ENCODE measurements around the gene NOTCH3. TPM values are rescaled to one million over a fixed set of nuclear protein-coding genes. Genes with fewer than 3 reads are reported as not detected.

NOTCH3 gene
- total and polyA plus RNA-seq, 2 of the 8 experiments (the other 6 are each of a cell fraction or from before 2014, with no cell fraction given): 37.5 to 107 TPM

DNA sequence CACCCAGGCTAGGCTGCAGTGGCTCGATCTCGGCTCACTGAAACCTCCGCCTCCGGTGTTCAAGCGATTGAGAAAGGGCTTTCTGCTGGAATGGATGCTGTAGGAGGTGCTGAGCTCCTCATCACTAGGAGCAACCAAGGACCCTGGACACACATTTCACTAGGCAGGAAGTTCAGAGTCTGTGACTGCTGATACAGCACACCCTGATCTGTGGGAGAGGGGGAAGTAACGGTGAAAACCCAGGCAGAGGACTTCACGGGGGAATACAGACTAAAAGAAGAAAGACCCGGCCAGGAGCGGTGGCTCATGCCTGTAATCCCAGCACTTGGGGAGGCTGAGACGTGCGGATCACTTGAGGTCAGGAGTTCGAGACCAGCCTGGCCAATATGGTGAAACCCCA is 11.9 kb upstream of the NOTCH3 start:
- Histone ChIP-seq H3K4me1 (replicated peaks in 1 of 4; ENCODE audit: control insufficient read depth in 3 of 4, insufficient read depth in 4 of 4, low read length in 3 of 4) (no peaks in the 10 kb centered on the region), H3K79me2 (ENCODE audit: control insufficient read depth in 1 of 2, insufficient read depth in 2 of 2, low read length in 2 of 2) (no peaks in the 10 kb centered on the region), H3K14ac (ENCODE audit: insufficient read length) (no peak overlapping the region), H2AFZ (ENCODE audit: low read length) (no peak overlapping the region), H2BK12ac (ENCODE audit: low read depth, low read length) (no peak overlapping the region), H3K36me3 (ENCODE audit: control insufficient read depth in 2 of 4, insufficient read depth in 4 of 4, low read length in 3 of 4) (no peaks in the 10 kb centered on the region), H3K4ac (replicated peaks; ENCODE audit: insufficient read length, low read depth, low read length) (no peak overlapping the region), H4K20me1 (replicated peaks in 1 of 2; ENCODE audit: control insufficient read depth in 1 of 2, insufficient read depth in 2 of 2, low read length in 2 of 2) (peaks cover 0 to 1% of the 10 kb centered on the region in 2 experiments), H4K8ac (ENCODE audit: extremely low read depth, insufficient read depth, low read length) (no peak overlapping the region), H2AK5ac (ENCODE audit: low read depth, low read length) (no peak overlapping the region), H4K5ac (ENCODE audit: insufficient read length, low read depth, low read length) (no peak overlapping the region), H3K23me2 (ENCODE audit: low read depth, low read length) (no peaks in the 10 kb centered on the region), H2BK15ac (ENCODE audit: low read length) (no peak overlapping the region), H4K91ac (replicated peaks; ENCODE audit: insufficient read length, low read length) (no peak overlapping the region), H3K4me3 (ENCODE audit: extremely low read depth in 1 of 4, insufficient read depth in 2 of 4, low read depth in 3 of 4, low read length in 4 of 4) (no peak overlapping the region), H3K27me3 (replicated peaks in 1 of 4; ENCODE audit: control insufficient read depth in 3 of 4, extremely low read depth in 1 of 4, insufficient read depth in 3 of 4, low read length in 3 of 4) (no peaks in the 10 kb centered on the region), H2BK120ac (replicated peaks; ENCODE audit: low read depth, low read length) (no peak overlapping the region), H2BK5ac (ENCODE audit: low read depth, low read length) (no peak overlapping the region), H3K9ac (replicated peaks in 1 of 4; ENCODE audit: extremely low read depth in 1 of 4, low read depth in 3 of 4, low read length in 3 of 4) (no peak overlapping the region), H3K79me1 (ENCODE audit: low read depth, low read length) (no peaks in the 10 kb centered on the region), H3K23ac (ENCODE audit: insufficient read length) (no peak overlapping the region), H3K56ac (replicated peaks; ENCODE audit: insufficient read length, low read depth, low read length) (no peak overlapping the region), H3K18ac (ENCODE audit: extremely low read depth, low read length) (no peak overlapping the region), H3K9me3 (ENCODE audit: insufficient read depth in 2 of 2, low read depth in 1 of 2, low read length in 1 of 2) (no peaks in the 10 kb centered on the region), H2BK20ac (ENCODE audit: low read length) (no peak overlapping the region), H3K4me2 (ENCODE audit: insufficient read depth in 1 of 2, low read depth in 2 of 2, low read length in 2 of 2) (no peak overlapping the region), H3K27ac (ENCODE audit: low read depth, low read length) (no peak overlapping the region)
- no peak for DNase-seq (ENCODE audit: low read depth in 1 of 2, low spot score in 2 of 2)
- FAIRE-seq: no peak
- 90% methylated on average over 12 of the region's 12 CpGs; no CpG with 5 or more reads in 1 of the 2 experiments for whole genome bisulfite sequencing, 2 experiments (ENCODE audit: extremely low coverage in 1 of 2, insufficient coverage in 1 of 2, insufficient read length in 1 of 2, insufficient replicate concordance in 2 of 2, low coverage in 1 of 2, low lambda C conversion rate in 2 of 2, missing lambda C conversion rate in 1 of 2)
- CTCF ChIA-PET (ENCODE audit: partially characterized antibody): no interaction called here
- POLR2A ChIA-PET (ENCODE audit: partially characterized antibody): interaction anchor here (1.2 to 2.5 kb wide), 9 partner anchors 9 to 36 kb away, joined by 3 to 8 read pairs (median 3); partner anchors contain the start of gene NOTCH3
- TF ChIP-seq GABPA (IDR thresholded peaks at IDR 0.05; ENCODE audit: borderline replicate concordance, insufficient read depth, low read length) (no peak), ASH2L (IDR thresholded peaks at IDR 0.05; ENCODE audit: low read length) (no peak), SRF (IDR thresholded peaks at IDR 0.05; ENCODE audit: low read depth, low read length) (no peak), CHD2 (IDR thresholded peaks at IDR 0.05; ENCODE audit: low read length) (no peak), SP2 (IDR thresholded peaks at IDR 0.05; ENCODE audit: low read length) (no peak), RNF2 (IDR thresholded peaks at IDR 0.05; ENCODE audit: borderline replicate concordance, low read depth, low read length, missing control alignments, poor library complexity, severe bottlenecking) (no peak), HDAC6 (IDR thresholded peaks at IDR 0.05; ENCODE audit: low read depth, low read length) (no peak), MAFK (IDR thresholded peaks at IDR 0.05; ENCODE audit: low read depth, low read length) (no peak), ZNF274 (IDR thresholded peaks at IDR 0.05; ENCODE audit: borderline replicate concordance, extremely low read depth, low read length) (no peak), SP1 (IDR thresholded peaks at IDR 0.05; ENCODE audit: low read depth, low read length) (no peak), KDM1A (IDR thresholded peaks at IDR 0.05; ENCODE audit: borderline replicate concordance, low read length) (no peak), SIX5 (IDR thresholded peaks at IDR 0.05; ENCODE audit: low read depth, low read length) (no peak), KDM4A (IDR thresholded peaks at IDR 0.05; ENCODE audit: low read depth, low read length, severe bottlenecking) (no peak), SIRT6 (IDR thresholded peaks at IDR 0.05; ENCODE audit: low read length) (no peak), BACH1 (IDR thresholded peaks at IDR 0.05; ENCODE audit: low read length) (no peak), RAD21 (IDR thresholded peaks at IDR 0.05 in 1 of 2, conservative IDR thresholded peaks at IDR 0.05 in 1 of 2; ENCODE audit: low read depth in 2 of 2, low read length in 2 of 2) (no peak)

All from H1 (cell line).